HCT116 (cell line): Measurements from ENCODE around the gene CSF3R. TPM values are rescaled to one million over a fixed set of nuclear protein-coding genes. Genes with fewer than 3 reads are reported as not detected.

Experiments used
- ATAC-seq: fragments of 200-7000 bp; cut with Tn5 transposase; 2 replicates; pipeline ENCODE4 v1.9.1; 2020; ENCODE audit warnings: mild to moderate bottlenecking, moderate library complexity
- BruUV-seq: library from RNA; stranded (reverse); fragments of 400-500 nt; replicated peaks from 2 replicates; lab custom pipeline; 2021; lab: Mats Ljungman, UMichigan
- CTCF ChIA-PET: fragments of 300-600 bp; sonication (Branson Sonifier 250); formaldehyde crosslinking; loops from one replicate; lab custom pipeline; 2021; ENCODE audit warnings: antibody characterized with exemption; lab: Charles Lee
- POLR2A ChIA-PET: fragments of 300-600, 350-600 bp; sonication (Branson Sonifier 250); formaldehyde crosslinking; loops from one replicate; lab custom pipeline; 2021; ENCODE audit warnings: antibody characterized with exemption; lab: Charles Lee
- RAD21 ChIA-PET, 2 experiments: fragments of 300-600 bp; sonication (Branson Sonifier 250); formaldehyde crosslinking; loops; one replicate each; lab custom pipeline; 2023; ENCODE audit warnings: low total read pairs in 2 of 2; ENCODE audit not compliant: uncharacterized antibody in 2 of 2, unreplicated experiment in 2 of 2, low non-redundant PET in 1 of 2; lab: Charles Lee
- DNase-seq: peaks from one replicate; pipeline ENCODE4 v3.0.0-alpha.2; 2010; ENCODE audit warnings: low read depth, low spot score
- H2AFZ ChIP-seq: fragments of 200-600 bp; shearing (Covaris generic), sonication (generic); 2 replicates; pipeline ENCODE4 v1.6.1; 2017; ENCODE audit warnings: low read depth, mixed run types, mixed read lengths, antibody characterized with exemption, low read length; ENCODE audit not compliant: poor library complexity, severe bottlenecking
- H3K27ac ChIP-seq: 2 replicates; pipeline ENCODE4 v1.5.1; 2012; ENCODE audit warnings: low read depth, low read length
- H3K27me3 ChIP-seq: fragments of 200-600 bp; sonication (generic); 2 replicates; pipeline ENCODE4 v1.6.1; 2016; ENCODE audit warnings: mixed run types, low read length, mixed read lengths; ENCODE audit not compliant: insufficient read depth
- H3K36me3 ChIP-seq, 2 experiments: fragments of 200-500 bp in 1 of 2; fragments of 200-600 bp in 1 of 2; sonication (Bioruptor generic) in 1 of 2; sonication (generic) in 1 of 2; 2 replicates each; pipeline versions ENCODE4 v1.5.1 to v1.6.1; 2014 to 2016; ENCODE audit warnings: low read length in 2 of 2, inconsistent platforms in 1 of 2, mixed read lengths in 1 of 2, mixed run types in 1 of 2; ENCODE audit not compliant: insufficient read depth in 2 of 2, control insufficient read depth in 1 of 2
- H3K4me1 ChIP-seq, 2 experiments: fragments of 200-600 bp in 1 of 2; sonication (generic) in 1 of 2; 2 replicates each; pipeline versions ENCODE4 v1.5.1 to v1.6.1; 2012 to 2017; ENCODE audit warnings: low read length in 2 of 2, inconsistent platforms in 1 of 2, mild to moderate bottlenecking in 1 of 2, mixed read lengths in 1 of 2, mixed run types in 1 of 2, moderate library complexity in 1 of 2; ENCODE audit not compliant: insufficient read depth in 2 of 2, control insufficient read depth in 1 of 2
- H3K4me2 ChIP-seq: fragments of 200-600 bp; sonication (generic); 2 replicates; pipeline ENCODE4 v1.6.1; 2017; ENCODE audit warnings: mixed run types, low read length, mixed read lengths
- H3K4me3 ChIP-seq, 2 experiments: fragments of 200-600 bp in 1 of 2; sonication (generic) in 1 of 2; replicated peaks in 1 of 2; 2 replicates each; pipeline ENCODE4 v1.5.1; 2011 to 2016; ENCODE audit warnings: low read length in 2 of 2, control low read depth in 1 of 2, low read depth in 1 of 2, mild to moderate bottlenecking in 1 of 2, mixed read lengths in 1 of 2, mixed run types in 1 of 2
- H3K79me2 ChIP-seq: fragments of 200-600 bp; sonication (generic); 2 replicates; pipeline ENCODE4 v1.6.1; 2017; ENCODE audit warnings: mild to moderate bottlenecking, mixed run types, low read length, moderate library complexity, mixed read lengths; ENCODE audit not compliant: insufficient read depth
- H3K9ac ChIP-seq: fragments of 200-600 bp; sonication (generic); 2 replicates; pipeline ENCODE4 v1.6.1; 2016; ENCODE audit warnings: low read length, mixed read lengths
- H3K9me2 ChIP-seq: fragments of 200-600 bp; sonication (generic), shearing (Covaris generic); 2 replicates; pipeline ENCODE4 v1.6.1; 2017; ENCODE audit warnings: mixed run types, mild to moderate bottlenecking, moderate library complexity; ENCODE audit not compliant: insufficient read depth
- H3K9me3 ChIP-seq, 2 experiments: fragments of 200-500 bp in 1 of 2; fragments of 200-600 bp in 1 of 2; sonication (Bioruptor generic) in 1 of 2; sonication (generic) in 1 of 2; 2 replicates each; pipeline ENCODE4 v1.6.1; 2014 to 2017; ENCODE audit warnings: low read length in 2 of 2, mixed read lengths in 2 of 2, inconsistent platforms in 1 of 2, low read depth in 1 of 2, mild to moderate bottlenecking in 1 of 2, mixed run types in 1 of 2, moderate library complexity in 1 of 2; ENCODE audit not compliant: control insufficient read depth in 1 of 2, insufficient read depth in 1 of 2
- H4K20me1 ChIP-seq: fragments of 200-600 bp; sonication (generic), shearing (Covaris generic); 2 replicates; pipeline ENCODE4 v1.6.1; 2017; ENCODE audit warnings: mixed run types, mild to moderate bottlenecking, moderate library complexity; ENCODE audit not compliant: insufficient read depth
- CBX3 ChIP-seq: IDR thresholded peaks from 2 replicates; pipeline ENCODE4 v1.6.1; 2012; ENCODE audit warnings: low read depth
- EGR1 ChIP-seq: IDR thresholded peaks from 2 replicates; pipeline ENCODE4 v1.6.1; 2012; ENCODE audit warnings: low read depth
- ELF1 ChIP-seq: IDR thresholded peaks from 2 replicates; pipeline ENCODE4 v1.6.1; 2012; ENCODE audit warnings: low read depth, borderline replicate concordance
- EZH2 ChIP-seq: fragments of 200-600 bp; sonication (generic); IDR thresholded peaks from 2 replicates; pipeline ENCODE4 v1.6.1; 2017; ENCODE audit warnings: antibody characterized with exemption, mixed run types
- EZH2phosphoT487 ChIP-seq: fragments of 200-600 bp; IDR thresholded peaks from 2 replicates; pipeline ENCODE4 v1.6.1; 2018; ENCODE audit warnings: antibody characterized with exemption, borderline replicate concordance
- FOSL1 ChIP-seq: IDR thresholded peaks from 2 replicates; pipeline ENCODE4 v1.6.1; 2012; ENCODE audit warnings: low read depth
- JUND ChIP-seq: IDR thresholded peaks from 2 replicates; pipeline ENCODE4 v1.6.1; 2012
- POLR2A ChIP-seq: IDR thresholded peaks from 2 replicates; pipeline ENCODE4 v1.7.0; 2011; ENCODE audit warnings: borderline replicate concordance; ENCODE audit not compliant: insufficient read depth, insufficient read length; ENCODE audit errors: extremely low read depth
- RAD21 ChIP-seq: IDR thresholded peaks from 2 replicates; pipeline ENCODE4 v1.6.1; 2012; ENCODE audit warnings: low read depth, mild to moderate bottlenecking
- SIN3A ChIP-seq: IDR thresholded peaks from 2 replicates; pipeline ENCODE4 v1.6.1; 2012; ENCODE audit warnings: low read depth
- SP1 ChIP-seq: IDR thresholded peaks from 2 replicates; pipeline ENCODE4 v1.6.1; 2012; ENCODE audit warnings: low read depth
- YY1 ChIP-seq: IDR thresholded peaks from 2 replicates; pipeline ENCODE4 v1.6.1; 2011; ENCODE audit warnings: low read length, low read depth, moderate library complexity, mild to moderate bottlenecking; ENCODE audit not compliant: insufficient replicate concordance; ENCODE audit errors: extremely low read depth
- ZFX ChIP-seq: fragments of 450-650 bp; IDR thresholded peaks from 2 replicates; pipeline ENCODE4 v1.6.1; 2017
- ZNF274 ChIP-seq: fragments of 200-500 bp; sonication (Bioruptor generic); IDR thresholded peaks from 2 replicates; pipeline ENCODE4 v1.6.1; 2014; ENCODE audit warnings: mild to moderate bottlenecking, low read depth, low read length, inconsistent platforms
- intact Hi-C: fragments of 100-400 bp; cut with micrococcal nuclease; formaldehyde crosslinking; loops from 2 replicates; pipeline ENCODE4 v1.10.0; 2022
- total RNA-seq: library from RNA; stranded (reverse); gene quantifications from one replicate; pipeline ENCODE4 v1.2.1, GENCODE V29; 2021; ENCODE audit not compliant: unreplicated experiment
- TF ChIP-seq, protein P1 (sequence below): IDR thresholded peaks from 2 replicates; pipeline ENCODE4 v1.6.1; 2012
- TF ChIP-seq, protein P2 (sequence below): IDR thresholded peaks from 2 replicates; pipeline ENCODE4 v1.6.1; 2012; ENCODE audit warnings: low read depth
- TF ChIP-seq, protein P3 (sequence below): IDR thresholded peaks from 2 replicates; pipeline ENCODE4 v1.6.1; 2011; ENCODE audit warnings: mild to moderate bottlenecking, low read length, moderate library complexity; ENCODE audit not compliant: insufficient replicate concordance; ENCODE audit errors: extremely low read depth

Gene CSF3R
- total RNA-seq, 1 experiment from 2014 or later = 0.32 TPM

DNA sequence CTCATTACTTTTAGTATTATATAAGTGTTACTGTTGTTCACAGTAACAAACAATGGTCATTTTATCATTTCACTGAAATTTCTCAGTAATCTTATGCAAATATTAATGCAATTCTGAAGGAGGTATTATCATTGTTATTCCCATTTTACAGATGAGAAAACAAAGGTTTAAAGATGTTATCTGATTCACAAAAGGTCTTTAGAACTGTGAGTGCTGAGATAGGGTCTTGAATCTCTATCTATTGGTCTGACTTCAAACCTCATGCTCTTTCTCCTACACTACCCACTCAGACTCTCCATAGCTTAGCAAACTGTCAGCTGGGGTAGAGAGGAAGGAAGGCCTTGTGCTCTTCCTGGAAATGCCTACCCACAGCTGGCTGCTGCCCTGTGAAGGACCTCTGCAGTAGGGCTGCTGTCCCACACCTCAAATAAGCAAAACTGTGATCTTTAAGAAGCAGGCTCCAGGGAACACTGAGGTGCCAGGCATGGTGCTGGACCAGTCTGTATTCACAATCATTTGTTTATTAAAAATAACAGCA, 26.3 kb downstream of the CSF3R start (continued):
- TF ChIP-seq CBX3 = no peak
- TF ChIP-seq, protein P1, sequence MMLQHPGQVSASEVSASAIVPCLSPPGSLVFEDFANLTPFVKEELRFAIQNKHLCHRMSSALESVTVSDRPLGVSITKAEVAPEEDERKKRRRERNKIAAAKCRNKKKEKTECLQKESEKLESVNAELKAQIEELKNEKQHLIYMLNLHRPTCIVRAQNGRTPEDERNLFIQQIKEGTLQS = no peak
- no peak for TF ChIP-seq EZH2
- no peak for TF ChIP-seq YY1
- TF ChIP-seq, protein P2, sequence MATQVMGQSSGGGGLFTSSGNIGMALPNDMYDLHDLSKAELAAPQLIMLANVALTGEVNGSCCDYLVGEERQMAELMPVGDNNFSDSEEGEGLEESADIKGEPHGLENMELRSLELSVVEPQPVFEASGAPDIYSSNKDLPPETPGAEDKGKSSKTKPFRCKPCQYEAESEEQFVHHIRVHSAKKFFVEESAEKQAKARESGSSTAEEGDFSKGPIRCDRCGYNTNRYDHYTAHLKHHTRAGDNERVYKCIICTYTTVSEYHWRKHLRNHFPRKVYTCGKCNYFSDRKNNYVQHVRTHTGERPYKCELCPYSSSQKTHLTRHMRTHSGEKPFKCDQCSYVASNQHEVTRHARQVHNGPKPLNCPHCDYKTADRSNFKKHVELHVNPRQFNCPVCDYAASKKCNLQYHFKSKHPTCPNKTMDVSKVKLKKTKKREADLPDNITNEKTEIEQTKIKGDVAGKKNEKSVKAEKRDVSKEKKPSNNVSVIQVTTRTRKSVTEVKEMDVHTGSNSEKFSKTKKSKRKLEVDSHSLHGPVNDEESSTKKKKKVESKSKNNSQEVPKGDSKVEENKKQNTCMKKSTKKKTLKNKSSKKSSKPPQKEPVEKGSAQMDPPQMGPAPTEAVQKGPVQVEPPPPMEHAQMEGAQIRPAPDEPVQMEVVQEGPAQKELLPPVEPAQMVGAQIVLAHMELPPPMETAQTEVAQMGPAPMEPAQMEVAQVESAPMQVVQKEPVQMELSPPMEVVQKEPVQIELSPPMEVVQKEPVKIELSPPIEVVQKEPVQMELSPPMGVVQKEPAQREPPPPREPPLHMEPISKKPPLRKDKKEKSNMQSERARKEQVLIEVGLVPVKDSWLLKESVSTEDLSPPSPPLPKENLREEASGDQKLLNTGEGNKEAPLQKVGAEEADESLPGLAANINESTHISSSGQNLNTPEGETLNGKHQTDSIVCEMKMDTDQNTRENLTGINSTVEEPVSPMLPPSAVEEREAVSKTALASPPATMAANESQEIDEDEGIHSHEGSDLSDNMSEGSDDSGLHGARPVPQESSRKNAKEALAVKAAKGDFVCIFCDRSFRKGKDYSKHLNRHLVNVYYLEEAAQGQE = no peak
- no peak for TF ChIP-seq EGR1
- no peak for TF ChIP-seq RAD21

DNA sequence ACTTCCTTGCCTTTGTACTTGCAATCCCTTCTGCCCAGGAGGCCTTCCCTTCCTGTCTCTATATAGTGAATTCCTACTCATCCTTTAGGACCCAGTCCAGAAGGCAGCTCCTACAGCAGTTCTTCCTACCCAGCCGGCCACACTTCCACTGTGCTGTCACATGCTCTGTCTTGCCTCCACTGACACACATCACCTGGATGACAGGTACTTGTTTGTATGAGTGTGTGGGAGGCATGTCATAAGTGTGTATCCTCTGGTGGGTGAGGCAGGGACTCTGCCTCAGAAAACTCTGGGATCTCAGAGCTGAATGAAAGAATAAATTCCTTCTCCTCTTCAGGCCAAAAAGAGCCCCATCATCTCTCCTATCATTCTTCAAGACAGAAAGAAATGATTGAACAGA, 27.3 kb downstream of the CSF3R start:
- peaks cover 18 to 37% of the 10 kb centered on the region in 2 experiments for H3K36me3 ChIP-seq
- H4K20me1 ChIP-seq = no peaks in the 10 kb centered on the region
- no TSS peak for BruUV-seq
- ChIA-PET POLR2A (no interaction called here), CTCF (interaction anchor here (1.3 kb wide), 1 partner anchor 9 kb away, joined by 3 read pairs; the partner anchor contains the start of gene MRPS15), RAD21 (no interaction called here)
- H3K4me2 ChIP-seq = no peak overlapping the region
- no peak overlapping the region for H3K4me3 ChIP-seq
- H3K4me1 ChIP-seq = peaks cover 3 to 21% of the 10 kb centered on the region in 2 experiments; a peak in 2 of 4 replicates
- H3K9ac ChIP-seq = no peak overlapping the region
- no peaks in the 10 kb centered on the region for H3K79me2 ChIP-seq
- H2AFZ ChIP-seq = no peak overlapping the region
- intact Hi-C loops = no loop called here
- H3K27me3 ChIP-seq = no peaks in the 10 kb centered on the region
- no peaks in the 10 kb centered on the region for H3K9me3 ChIP-seq
- H3K9me2 ChIP-seq = no peaks in the 10 kb centered on the region
- no peak overlapping the region for H3K27ac ChIP-seq
- DNase-seq (no peak), ATAC-seq (no peak)
- TF ChIP-seq JUND (no peak), POLR2A (no peak), EZH2 (no peak), FOSL1 (no peak), ELF1 (no peak), EGR1 (no peak), EZH2phosphoT487 (no peak), ZFX (no peak), SIN3A (no peak), SP1 (no peak), ZNF274 (no peak), CBX3 (no peak)
- TF ChIP-seq, protein P2 = no peak
- TF ChIP-seq, protein P3, sequence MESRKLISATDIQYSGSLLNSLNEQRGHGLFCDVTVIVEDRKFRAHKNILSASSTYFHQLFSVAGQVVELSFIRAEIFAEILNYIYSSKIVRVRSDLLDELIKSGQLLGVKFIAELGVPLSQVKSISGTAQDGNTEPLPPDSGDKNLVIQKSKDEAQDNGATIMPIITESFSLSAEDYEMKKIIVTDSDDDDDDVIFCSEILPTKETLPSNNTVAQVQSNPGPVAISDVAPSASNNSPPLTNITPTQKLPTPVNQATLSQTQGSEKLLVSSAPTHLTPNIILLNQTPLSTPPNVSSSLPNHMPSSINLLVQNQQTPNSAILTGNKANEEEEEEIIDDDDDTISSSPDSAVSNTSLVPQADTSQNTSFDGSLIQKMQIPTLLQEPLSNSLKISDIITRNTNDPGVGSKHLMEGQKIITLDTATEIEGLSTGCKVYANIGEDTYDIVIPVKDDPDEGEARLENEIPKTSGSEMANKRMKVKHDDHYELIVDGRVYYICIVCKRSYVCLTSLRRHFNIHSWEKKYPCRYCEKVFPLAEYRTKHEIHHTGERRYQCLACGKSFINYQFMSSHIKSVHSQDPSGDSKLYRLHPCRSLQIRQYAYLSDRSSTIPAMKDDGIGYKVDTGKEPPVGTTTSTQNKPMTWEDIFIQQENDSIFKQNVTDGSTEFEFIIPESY = no peak
